IMR-90 (cell line): ENCODE measurements around the gene SH3BP2. TPM values are rescaled to one million over a fixed set of nuclear protein-coding genes. Genes with fewer than 3 reads are reported as not detected.

Source experiments
- ATAC-seq: fragments of 200-7000 bp; cut with Tn5 transposase; 2 replicates; pipeline ENCODE4 v1.9.1; 2020; ENCODE audit warnings: low read depth, mild to moderate bottlenecking, moderate library complexity
- BruUV-seq: library from RNA; stranded (reverse); fragments of 400-500 nt; replicated peaks from 2 replicates; lab custom pipeline; 2021; lab: Mats Ljungman, UMichigan
- CTCF ChIA-PET: fragments of 300-600 bp; formaldehyde crosslinking; extraction: SDS; loops from one replicate; lab custom pipeline; 2021; ENCODE audit warnings: antibody characterized with exemption; lab: Yijun Ruan, JAX
- POLR2A ChIA-PET: fragments of 300-600 bp; sonication (Branson Sonifier 250); formaldehyde crosslinking; loops from one replicate; lab custom pipeline; 2022; ENCODE audit warnings: antibody characterized with exemption; ENCODE audit not compliant: unreplicated experiment; lab: Charles Lee
- DNase-seq: peaks from one replicate; pipeline ENCODE4 v3.0.0; 2013
- H2AFZ ChIP-seq: replicated peaks from 2 replicates; pipeline ENCODE3; 2013; ENCODE audit warnings: low read length, mild to moderate bottlenecking; ENCODE audit not compliant: poor library complexity
- H2AK5ac ChIP-seq: 2 replicates; pipeline ENCODE4 v1.6.1; 2013; ENCODE audit warnings: low read depth, low read length, inconsistent platforms
- H2AK9ac ChIP-seq: replicated peaks from 2 replicates; pipeline ENCODE3; 2013; ENCODE audit warnings: mild to moderate bottlenecking, low read depth, low read length, moderate library complexity; ENCODE audit not compliant: poor library complexity
- H2BK120ac ChIP-seq: 2 replicates; pipeline ENCODE4 v1.6.1; 2013; ENCODE audit warnings: low read depth, low read length, inconsistent platforms
- H2BK15ac ChIP-seq: 3 replicates; pipeline ENCODE4 v1.6.1; 2013; ENCODE audit warnings: low read depth, low read length, inconsistent platforms
- H2BK20ac ChIP-seq: 2 replicates; pipeline ENCODE4 v1.6.1; 2013; ENCODE audit warnings: low read depth, mild to moderate bottlenecking, inconsistent platforms, low read length, moderate library complexity
- H2BK5ac ChIP-seq: 2 replicates; pipeline ENCODE4 v1.6.1; 2013; ENCODE audit warnings: mild to moderate bottlenecking, low read depth, low read length, inconsistent platforms; ENCODE audit not compliant: poor library complexity, severe bottlenecking
- H3K14ac ChIP-seq: replicated peaks from 2 replicates; pipeline ENCODE4 v1.6.1; 2013; ENCODE audit warnings: low read depth, low read length, inconsistent platforms
- H3K18ac ChIP-seq: 2 replicates; pipeline ENCODE4 v1.6.1; 2013; ENCODE audit warnings: low read depth, low read length, control low read depth
- H3K23ac ChIP-seq: 2 replicates; pipeline ENCODE4 v1.6.1; 2013; ENCODE audit warnings: low read depth, low read length, inconsistent platforms
- H3K27ac ChIP-seq: 2 replicates; pipeline ENCODE4 v1.5.1; 2013; ENCODE audit warnings: mild to moderate bottlenecking, control low read depth, low read length; ENCODE audit not compliant: insufficient read depth
- H3K27me3 ChIP-seq: 2 replicates; pipeline ENCODE4 v1.6.1; 2013; ENCODE audit warnings: low read length; ENCODE audit not compliant: control insufficient read depth, insufficient read depth
- H3K36me3 ChIP-seq: 2 replicates; pipeline ENCODE4 v1.6.1; 2013; ENCODE audit warnings: low read length, mixed read lengths; ENCODE audit not compliant: control insufficient read depth, insufficient read depth
- H3K4ac ChIP-seq: 2 replicates; pipeline ENCODE4 v1.6.1; 2013; ENCODE audit warnings: low read depth, low read length, inconsistent platforms
- H3K4me1 ChIP-seq: 2 replicates; pipeline ENCODE4 v1.6.1; 2013; ENCODE audit warnings: low read length, mixed read lengths; ENCODE audit not compliant: control insufficient read depth, insufficient read depth
- H3K4me2 ChIP-seq: 2 replicates; pipeline ENCODE4 v1.6.1; 2013; ENCODE audit warnings: low read depth, mild to moderate bottlenecking, control low read depth, low read length, moderate library complexity
- H3K4me3 ChIP-seq: 2 replicates; pipeline ENCODE4 v1.5.1; 2013; ENCODE audit warnings: low read depth, mild to moderate bottlenecking, control low read depth, low read length, moderate library complexity; ENCODE audit not compliant: insufficient read depth
- H3K56ac ChIP-seq: 2 replicates; pipeline ENCODE4 v1.6.1; 2013; ENCODE audit warnings: low read length, inconsistent platforms; ENCODE audit not compliant: insufficient read depth; ENCODE audit errors: extremely low read depth
- H3K79me1 ChIP-seq, 2 experiments: 2 replicates each; pipeline ENCODE4 v1.6.1; 2013; ENCODE audit warnings: low read length in 2 of 2, inconsistent platforms in 1 of 2, low read depth in 1 of 2
- H3K9ac ChIP-seq: 2 replicates; pipeline ENCODE4 v1.6.1; 2013; ENCODE audit warnings: low read depth, low read length, control low read depth
- H3K9me1 ChIP-seq: 2 replicates; pipeline ENCODE4 v1.6.1; 2013; ENCODE audit warnings: low read length, inconsistent platforms; ENCODE audit not compliant: insufficient read depth
- H3K9me3 ChIP-seq: 2 replicates; pipeline ENCODE4 v1.6.1; 2013; ENCODE audit warnings: low read length; ENCODE audit not compliant: control insufficient read depth, insufficient read depth
- H4K20me1 ChIP-seq: 2 replicates; pipeline ENCODE4 v1.6.1; 2013; ENCODE audit warnings: low read length, inconsistent platforms; ENCODE audit not compliant: insufficient read depth
- H4K5ac ChIP-seq: 2 replicates; pipeline ENCODE4 v1.6.1; 2013; ENCODE audit warnings: mild to moderate bottlenecking, low read depth, low read length, control low read depth
- H4K8ac ChIP-seq, 2 experiments: 2 replicates each; pipeline ENCODE4 v1.6.1; 2013; ENCODE audit warnings: low read depth in 2 of 2, low read length in 2 of 2, control low read depth in 1 of 2, inconsistent platforms in 1 of 2
- H4K91ac ChIP-seq: 2 replicates; pipeline ENCODE4 v1.6.1; 2013; ENCODE audit warnings: low read depth, low read length, inconsistent platforms; ENCODE audit not compliant: insufficient read depth
- BHLHE40 ChIP-seq: fragments of 150-350 bp; IDR thresholded peaks from 2 replicates; pipeline ENCODE4 v1.6.1; 2016; ENCODE audit warnings: mild to moderate bottlenecking, low read depth, low read length
- CEBPB ChIP-seq: IDR thresholded peaks from 2 replicates; pipeline ENCODE4 v1.6.1; 2012; ENCODE audit warnings: low read depth, low read length, improper control_type of control experiment
- ELK1 ChIP-seq: fragments of 150-350 bp; IDR thresholded peaks from 2 replicates; pipeline ENCODE4 v1.6.1; 2016; ENCODE audit warnings: low read depth, mild to moderate bottlenecking, low read length, moderate library complexity, borderline replicate concordance
- FOS ChIP-seq: fragments of 150-350 bp; IDR thresholded peaks from 2 replicates; pipeline ENCODE4 v1.6.1; 2016; ENCODE audit warnings: low read depth, low read length
- MAFK ChIP-seq: IDR thresholded peaks from 2 replicates; pipeline ENCODE4 v1.6.1; 2012; ENCODE audit warnings: low read depth, low read length, improper control_type of control experiment
- MAZ ChIP-seq: IDR thresholded peaks from 2 replicates; pipeline ENCODE4 v1.6.1; 2012; ENCODE audit warnings: low read depth, mild to moderate bottlenecking, low read length, improper control_type of control experiment, moderate library complexity, borderline replicate concordance
- MXI1 ChIP-seq: IDR thresholded peaks from 2 replicates; pipeline ENCODE4 v1.6.1; 2012; ENCODE audit warnings: low read depth, mild to moderate bottlenecking, low read length, moderate library complexity, borderline replicate concordance
- NFE2L2 ChIP-seq: fragments of 150-350 bp; IDR thresholded peaks from 2 replicates; pipeline ENCODE4 v1.6.1; 2016; ENCODE audit warnings: low read depth, mild to moderate bottlenecking, low read length
- POLR2A ChIP-seq: IDR thresholded peaks from 2 replicates; pipeline ENCODE4 v1.6.1; 2012; ENCODE audit warnings: mild to moderate bottlenecking, low read depth, low read length
- RFX5 ChIP-seq: IDR thresholded peaks from 2 replicates; pipeline ENCODE4 v1.8.0; 2012; ENCODE audit warnings: low read depth, mild to moderate bottlenecking, low read length, moderate library complexity
- SMC3 ChIP-seq: fragments of 150-350 bp; IDR thresholded peaks from 2 replicates; pipeline ENCODE4 v1.6.1; 2016; ENCODE audit warnings: low read depth, mild to moderate bottlenecking, antibody characterized with exemption, low read length, moderate library complexity
- USF2 ChIP-seq: fragments of 150-350 bp; IDR thresholded peaks from 2 replicates; pipeline ENCODE4 v1.6.1; 2017; ENCODE audit warnings: mild to moderate bottlenecking, antibody characterized with exemption, low read length, low read depth
- WGBS, 2 experiments: methylation state at CpG; one replicate each; pipeline versions ENCODE4 v1.1.5 to v1.1.7; 2013; ENCODE audit warnings: missing lambda C conversion rate in 2 of 2; ENCODE audit not compliant: insufficient read length in 1 of 2; ENCODE audit errors: extremely low coverage in 2 of 2; 5-methylcytosine and 5-hydroxymethylcytosine counted together
- dilution Hi-C: fragments of 300-500 bp; cut with HindIII; formaldehyde crosslinking; loops from one replicate; pipeline ENCODE4 v1.14.3; 2018; ENCODE audit warnings: low sequenced_read_pairs; ENCODE audit not compliant: unreplicated experiment
- in situ Hi-C: fragments of 300-500 bp; cut with MboI; formaldehyde crosslinking; loops from 3 replicates; pipeline ENCODE4 v1.14.3; 2019; ENCODE audit warnings: low sequenced_read_pairs, inconsistent platforms, mixed read lengths
- intact Hi-C: fragments of 100-400 bp; cut with micrococcal nuclease; formaldehyde crosslinking; loops from 2 replicates; pipeline ENCODE4 v1.10.0; 2022
- polyA plus RNA-seq, 3 experiments: library from polyadenylated mRNA; depleted of rRNA; stranded (reverse); fragments of >200 nt; gene quantifications; 2 replicates each; pipeline ENCODE4 v1.2.3, GENCODE V29; 2012; ENCODE audit warnings: low replicate concordance in 1 of 3
- total RNA-seq: library from RNA; depleted of rRNA; stranded (reverse); fragments of >200 nt; gene quantifications from 2 replicates; pipeline ENCODE4 v1.2.3, GENCODE V29; 2012

SH3BP2 gene
- total and polyA plus RNA-seq, 2 of the 4 experiments (the other 2 are of a cell fraction): 9.0 to 37.2 TPM

DNA sequence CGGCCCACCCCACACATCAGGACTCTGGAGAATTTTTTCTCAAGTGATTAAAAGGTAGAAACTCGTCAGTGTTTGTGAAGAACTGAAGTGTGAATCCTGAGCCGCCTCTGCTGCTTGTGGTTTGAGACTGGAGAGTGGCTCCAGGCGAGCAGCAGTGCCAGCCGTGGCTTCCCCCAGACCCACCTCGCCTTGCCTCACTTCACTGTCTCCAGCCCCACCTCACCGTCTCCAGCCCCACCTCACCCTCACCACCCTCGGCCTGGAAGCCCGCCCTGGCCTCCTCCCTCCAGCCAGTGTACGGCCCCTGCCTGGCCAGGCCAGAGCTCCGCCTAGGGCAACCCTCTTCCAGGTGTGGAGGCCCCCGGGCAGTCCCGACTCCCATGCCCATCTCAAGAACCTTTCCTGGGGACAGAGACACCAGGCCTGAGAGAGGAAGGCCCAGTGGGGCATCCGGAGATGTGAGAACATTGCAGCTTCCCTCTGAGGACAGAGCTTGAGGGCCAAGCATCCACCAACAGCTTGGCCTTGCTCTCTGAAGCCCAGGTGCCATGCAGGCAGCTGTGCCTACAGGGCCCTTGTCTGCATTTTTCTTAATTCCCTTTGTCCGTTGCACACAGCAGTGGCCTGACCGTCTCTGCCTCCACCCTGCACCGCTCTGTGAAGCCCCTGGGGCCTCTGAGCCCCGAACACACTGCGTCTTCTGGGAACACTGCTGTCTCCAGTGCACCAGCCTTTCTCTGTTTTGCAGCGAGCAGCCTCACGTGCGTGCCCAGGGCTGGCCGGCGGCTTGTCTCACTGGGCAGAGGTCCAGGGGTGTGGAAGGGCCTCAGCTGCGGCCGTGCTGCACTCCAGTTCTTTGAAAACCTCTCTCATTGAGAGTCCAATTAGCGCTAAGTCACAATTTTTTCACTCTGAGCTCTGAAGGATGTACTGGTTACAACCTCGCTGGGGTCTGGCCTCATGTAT is 13.8 kb downstream of the SH3BP2 start:
- no peak overlapping the region for H2AK5ac ChIP-seq
- peak overlapping the region; percentile 29; the same call in 1 of the 2 replicates for H2BK120ac ChIP-seq
- H3K79me1 ChIP-seq: peaks cover 0 to 61% of the 10 kb centered on the region in 2 experiments
- H2BK15ac ChIP-seq: no peak overlapping the region
- no peak overlapping the region; the same call in 1 of the 2 replicates for H4K91ac ChIP-seq
- peaks cover 11% of the 10 kb centered on the region; the same call in 1 of the 2 replicates for H4K20me1 ChIP-seq
- dilution Hi-C loops: no loop called here
- no peak overlapping the region for H3K4me3 ChIP-seq
- POLR2A ChIA-PET: no interaction called here
- no peak overlapping the region for H4K8ac ChIP-seq
- WGBS, 2 experiments: 45% methylated on average over 10 of the region's 28 CpGs; no CpG with 5 or more reads in 1 of the 2 experiments
- intact Hi-C loops: no loop called here
- in situ Hi-C loops: no loop called here
- H3K56ac ChIP-seq: no peak overlapping the region
- peak overlapping the region; percentile 33 for H2AFZ ChIP-seq
- BruUV-seq: no TSS peak
- H3K23ac ChIP-seq: peak overlapping the region; percentile 49; the same call in 1 of the 2 replicates
- H2BK20ac ChIP-seq: peak overlapping the region; percentile 14; the same call in 1 of the 2 replicates
- peak overlapping the region; percentile 46; the same call in 1 of the 2 replicates for H3K4ac ChIP-seq
- no peak overlapping the region for H2BK5ac ChIP-seq
- H3K9ac ChIP-seq: no peak overlapping the region
- H3K14ac ChIP-seq: peak overlapping the region; percentile 48; the same call in 1 of the 2 replicates
- CTCF ChIA-PET: no interaction called here
- H3K36me3 ChIP-seq: 0 out of 2 replicates have a peak, but pooled peaks cover 2% of the 10 kb centered on the region
- ATAC-seq (peak; percentile 79), DNase-seq (peak; percentile 55)
- no peak overlapping the region; the same call in 1 of the 2 replicates for H3K18ac ChIP-seq
- H3K4me1 ChIP-seq: peaks cover 15% of the 10 kb centered on the region
- no peaks in the 10 kb centered on the region for H3K9me3 ChIP-seq
- no peaks in the 10 kb centered on the region for H3K27me3 ChIP-seq
- H2AK9ac ChIP-seq: peak overlapping the region; percentile 75
- no peak for TF ChIP-seq SMC3
- peak; percentile 89 for TF ChIP-seq BHLHE40
- TF ChIP-seq CEBPB: no peak
- no peak for TF ChIP-seq RFX5
- no peak for TF ChIP-seq POLR2A
- TF ChIP-seq FOS: no peak
- TF ChIP-seq USF2: 0 out of 2 replicates have a peak, but pooled peaks have one; percentile 37
- TF ChIP-seq MAZ: no peak
- peak; percentile 74; the same call in 1 of the 2 replicates for TF ChIP-seq MXI1
- no peak for TF ChIP-seq MAFK
- no peak for TF ChIP-seq ELK1
- TF ChIP-seq NFE2L2: no peak
- H3K9me1 ChIP-seq: peaks cover 8% of the 10 kb centered on the region
- no peak overlapping the region; the same call in 1 of the 2 replicates for H4K5ac ChIP-seq
- peak overlapping the region; percentile 8; the same call in 1 of the 2 replicates for H3K27ac ChIP-seq
- H3K4me2 ChIP-seq: no peak overlapping the region
